ENCODE measurements around the gene SPOCK3. TPM values are rescaled to one million over a fixed set of nuclear protein-coding genes. Genes with fewer than 3 reads are reported as not detected.

Gene SPOCK3
- total RNA-seq, 6 experiments from 2014 or later: 0.27 to 0.95 (median 0.56) TPM; not detected in 3

Small RNA genes lying within 50 kb of the gene (small RNA-seq; reads per million reads assigned to genes)
- gene RNA5SP171: 0.29 to 1.0 reads per million in 2 experiments

Measured in right lobe of liver (tissue), 5 donors.